HCT116 (cell line): ENCODE measurements around the gene NTSR1. TPM values are rescaled to one million over a fixed set of nuclear protein-coding genes. Genes with fewer than 3 reads are reported as not detected.

ENCODE experiments used
- ATAC-seq: fragments of 200-7000 bp; cut with Tn5 transposase; 2 replicates; pipeline ENCODE4 v1.9.1; 2020; ENCODE audit warnings: mild to moderate bottlenecking, moderate library complexity
- BruUV-seq: library from RNA; stranded (reverse); fragments of 400-500 nt; replicated peaks from 2 replicates; lab custom pipeline; 2021; lab: Mats Ljungman, UMichigan
- CTCF ChIA-PET: fragments of 300-600 bp; sonication (Branson Sonifier 250); formaldehyde crosslinking; loops from one replicate; lab custom pipeline; 2021; ENCODE audit warnings: antibody characterized with exemption; lab: Charles Lee
- POLR2A ChIA-PET: fragments of 300-600, 350-600 bp; sonication (Branson Sonifier 250); formaldehyde crosslinking; loops from one replicate; lab custom pipeline; 2021; ENCODE audit warnings: antibody characterized with exemption; lab: Charles Lee
- RAD21 ChIA-PET, 2 experiments: fragments of 300-600 bp; sonication (Branson Sonifier 250); formaldehyde crosslinking; loops; one replicate each; lab custom pipeline; 2023; ENCODE audit warnings: low total read pairs in 2 of 2; ENCODE audit not compliant: uncharacterized antibody in 2 of 2, unreplicated experiment in 2 of 2, low non-redundant PET in 1 of 2; lab: Charles Lee
- DNase-seq: peaks from one replicate; pipeline ENCODE4 v3.0.0-alpha.2; 2010; ENCODE audit warnings: low read depth, low spot score
- H2AFZ ChIP-seq: fragments of 200-600 bp; shearing (Covaris generic), sonication (generic); 2 replicates; pipeline ENCODE4 v1.6.1; 2017; ENCODE audit warnings: low read depth, mixed run types, mixed read lengths, antibody characterized with exemption, low read length; ENCODE audit not compliant: poor library complexity, severe bottlenecking
- H3K27ac ChIP-seq: 2 replicates; pipeline ENCODE4 v1.5.1; 2012; ENCODE audit warnings: low read depth, low read length
- H3K27me3 ChIP-seq: fragments of 200-600 bp; sonication (generic); 2 replicates; pipeline ENCODE4 v1.6.1; 2016; ENCODE audit warnings: mixed run types, low read length, mixed read lengths; ENCODE audit not compliant: insufficient read depth
- H3K36me3 ChIP-seq, 2 experiments: fragments of 200-500 bp in 1 of 2; fragments of 200-600 bp in 1 of 2; sonication (Bioruptor generic) in 1 of 2; sonication (generic) in 1 of 2; 2 replicates each; pipeline versions ENCODE4 v1.5.1 to v1.6.1; 2014 to 2016; ENCODE audit warnings: low read length in 2 of 2, inconsistent platforms in 1 of 2, mixed read lengths in 1 of 2, mixed run types in 1 of 2; ENCODE audit not compliant: insufficient read depth in 2 of 2, control insufficient read depth in 1 of 2
- H3K4me1 ChIP-seq, 2 experiments: fragments of 200-600 bp in 1 of 2; sonication (generic) in 1 of 2; 2 replicates each; pipeline versions ENCODE4 v1.5.1 to v1.6.1; 2012 to 2017; ENCODE audit warnings: low read length in 2 of 2, inconsistent platforms in 1 of 2, mild to moderate bottlenecking in 1 of 2, mixed read lengths in 1 of 2, mixed run types in 1 of 2, moderate library complexity in 1 of 2; ENCODE audit not compliant: insufficient read depth in 2 of 2, control insufficient read depth in 1 of 2
- H3K4me2 ChIP-seq: fragments of 200-600 bp; sonication (generic); 2 replicates; pipeline ENCODE4 v1.6.1; 2017; ENCODE audit warnings: mixed run types, low read length, mixed read lengths
- H3K4me3 ChIP-seq, 2 experiments: fragments of 200-600 bp in 1 of 2; sonication (generic) in 1 of 2; replicated peaks in 1 of 2; 2 replicates each; pipeline ENCODE4 v1.5.1; 2011 to 2016; ENCODE audit warnings: low read length in 2 of 2, control low read depth in 1 of 2, low read depth in 1 of 2, mild to moderate bottlenecking in 1 of 2, mixed read lengths in 1 of 2, mixed run types in 1 of 2
- H3K79me2 ChIP-seq: fragments of 200-600 bp; sonication (generic); 2 replicates; pipeline ENCODE4 v1.6.1; 2017; ENCODE audit warnings: mild to moderate bottlenecking, mixed run types, low read length, moderate library complexity, mixed read lengths; ENCODE audit not compliant: insufficient read depth
- H3K9ac ChIP-seq: fragments of 200-600 bp; sonication (generic); 2 replicates; pipeline ENCODE4 v1.6.1; 2016; ENCODE audit warnings: low read length, mixed read lengths
- H3K9me2 ChIP-seq: fragments of 200-600 bp; sonication (generic), shearing (Covaris generic); 2 replicates; pipeline ENCODE4 v1.6.1; 2017; ENCODE audit warnings: mixed run types, mild to moderate bottlenecking, moderate library complexity; ENCODE audit not compliant: insufficient read depth
- H3K9me3 ChIP-seq, 2 experiments: fragments of 200-500 bp in 1 of 2; fragments of 200-600 bp in 1 of 2; sonication (Bioruptor generic) in 1 of 2; sonication (generic) in 1 of 2; 2 replicates each; pipeline ENCODE4 v1.6.1; 2014 to 2017; ENCODE audit warnings: low read length in 2 of 2, mixed read lengths in 2 of 2, inconsistent platforms in 1 of 2, low read depth in 1 of 2, mild to moderate bottlenecking in 1 of 2, mixed run types in 1 of 2, moderate library complexity in 1 of 2; ENCODE audit not compliant: control insufficient read depth in 1 of 2, insufficient read depth in 1 of 2
- H4K20me1 ChIP-seq: fragments of 200-600 bp; sonication (generic), shearing (Covaris generic); 2 replicates; pipeline ENCODE4 v1.6.1; 2017; ENCODE audit warnings: mixed run types, mild to moderate bottlenecking, moderate library complexity; ENCODE audit not compliant: insufficient read depth
- CBX3 ChIP-seq: IDR thresholded peaks from 2 replicates; pipeline ENCODE4 v1.6.1; 2012; ENCODE audit warnings: low read depth
- CTCF ChIP-seq, 3 experiments: fragments of 200-600 bp in 1 of 3; sonication (generic) in 1 of 3; IDR thresholded peaks in 2 of 3; conservative IDR thresholded peaks in 1 of 3; 2 replicates each; pipeline ENCODE4 v1.5.1; 2012 to 2017; ENCODE audit warnings: low read depth in 2 of 3, low read length in 2 of 3, antibody characterized with exemption in 1 of 3, borderline replicate concordance in 1 of 3, control low read depth in 1 of 3, mild to moderate bottlenecking in 1 of 3, mixed read lengths in 1 of 3, mixed run types in 1 of 3, moderate library complexity in 1 of 3; ENCODE audit not compliant: insufficient read depth in 1 of 3
- MAX ChIP-seq: IDR thresholded peaks from 2 replicates; pipeline ENCODE4 v1.6.1; 2012
- POLR2A ChIP-seq: IDR thresholded peaks from 2 replicates; pipeline ENCODE4 v1.7.0; 2011; ENCODE audit warnings: borderline replicate concordance; ENCODE audit not compliant: insufficient read depth, insufficient read length; ENCODE audit errors: extremely low read depth
- POLR2AphosphoS5 ChIP-seq: IDR thresholded peaks from 2 replicates; pipeline ENCODE4 v1.6.1; 2011; ENCODE audit warnings: mild to moderate bottlenecking, low read depth, low read length, moderate library complexity
- SIN3A ChIP-seq: IDR thresholded peaks from 2 replicates; pipeline ENCODE4 v1.6.1; 2012; ENCODE audit warnings: low read depth
- SP1 ChIP-seq: IDR thresholded peaks from 2 replicates; pipeline ENCODE4 v1.6.1; 2012; ENCODE audit warnings: low read depth
- TCF7L2 ChIP-seq: IDR thresholded peaks from 2 replicates; pipeline ENCODE4 v1.7.0; 2011; ENCODE audit warnings: borderline replicate concordance, inconsistent platforms; ENCODE audit not compliant: insufficient read depth, insufficient read length; ENCODE audit errors: extremely low read depth
- YY1 ChIP-seq: IDR thresholded peaks from 2 replicates; pipeline ENCODE4 v1.6.1; 2011; ENCODE audit warnings: low read length, low read depth, moderate library complexity, mild to moderate bottlenecking; ENCODE audit not compliant: insufficient replicate concordance; ENCODE audit errors: extremely low read depth
- ZFX ChIP-seq: fragments of 450-650 bp; IDR thresholded peaks from 2 replicates; pipeline ENCODE4 v1.6.1; 2017
- intact Hi-C: fragments of 100-400 bp; cut with micrococcal nuclease; formaldehyde crosslinking; loops from 2 replicates; pipeline ENCODE4 v1.10.0; 2022
- total RNA-seq: library from RNA; stranded (reverse); gene quantifications from one replicate; pipeline ENCODE4 v1.2.1, GENCODE V29; 2021; ENCODE audit not compliant: unreplicated experiment

Gene NTSR1
- total RNA-seq, 1 experiment from 2014 or later = 187 TPM

GRCh38 chr20:62703853-62704228 lies 4.8 kb upstream of the NTSR1 start:
- Histone ChIP-seq H3K27me3 (no peaks in the 10 kb centered on the region), H3K9ac (peak overlapping the region; percentile 91), H2AFZ (no peak overlapping the region), H3K9me2 (no peaks in the 10 kb centered on the region), H3K27ac (peak overlapping the region; percentile 91), H4K20me1 (no peaks in the 10 kb centered on the region), H3K4me1 (peaks cover 52 to 72% of the 10 kb centered on the region in 2 experiments), H3K79me2 (peaks cover 27% of the 10 kb centered on the region; the same call in 1 of the 2 replicates), H3K4me2 (peak overlapping the region; percentile 75), H3K36me3 (no peaks in the 10 kb centered on the region), H3K4me3 (peak overlapping the region; percentile 28 to 36), H3K9me3 (no peaks in the 10 kb centered on the region)
- DNase-seq = no peak
- ATAC-seq = peak; percentile 2
- intact Hi-C loops = loop anchor here (1.0 kb wide), 1 partner anchor 87 kb away; no protein-coding TSS in a partner anchor
- TSS peak; percentile 64 for BruUV-seq
- ChIA-PET POLR2A (interaction anchor here (1.0 to 2.3 kb wide), 5 partner anchors 9 to 36 kb away, joined by 3 to 10 read pairs (median 5); no protein-coding TSS in a partner anchor), CTCF (interaction anchor here (0.9 to 1.3 kb wide), 4 partner anchors 9 to 91 kb away, joined by 3 read pairs; no protein-coding TSS in a partner anchor), RAD21 (interaction anchor here in 1 of 2 experiments (1.3 kb wide), 1 partner anchor 31 kb away, joined by 3 read pairs; no protein-coding TSS in a partner anchor)
- TF ChIP-seq ZFX = 0 out of 2 replicates have a peak, but pooled peaks have one; percentile 31
- TF ChIP-seq SIN3A = no peak
- TF ChIP-seq MAX = no peak

GRCh38 chr20:62704341-62704948 lies 4.2 kb upstream of the NTSR1 start:
- H3K4me2 ChIP-seq = peak overlapping the region; percentile 75
- RAD21 ChIA-PET = interaction anchor here in 1 of 2 experiments (1.3 kb wide), 1 partner anchor 30 kb away, joined by 3 read pairs; no protein-coding TSS in a partner anchor
- no peak for TF ChIP-seq YY1
- TF ChIP-seq MAX = no peak
- no peak for TF ChIP-seq SP1
- no peak for TF ChIP-seq SIN3A
- TF ChIP-seq CTCF (IDR thresholded peaks at IDR 0.05 in 2 of 3, conservative IDR thresholded peaks at IDR 0.05 in 1 of 3; ENCODE audit: borderline replicate concordance in 1 of 3, insufficient read depth in 1 of 3, low read depth in 2 of 3, low read length in 2 of 3) = 0 out of 6 replicates have a peak, but pooled peaks of 1 of the 3 experiments have one; percentile 5
- no peak for TF ChIP-seq CBX3
- TF ChIP-seq POLR2A = no peak
- TF ChIP-seq POLR2AphosphoS5 = peak; percentile 43
- peak; percentile 71 for TF ChIP-seq TCF7L2
- TF ChIP-seq, all 23 proteins: peak for 3
- H3K4me3 ChIP-seq = peak overlapping the region; percentile 28 to 36
- peak; percentile 91 for DNase-seq
- intact Hi-C loops = no loop called here
- peak; percentile 26 for ATAC-seq
- POLR2A ChIA-PET = interaction anchor here (1.0 to 2.3 kb wide), 4 partner anchors 11 to 35 kb away, joined by 4 to 10 read pairs (median 6); no protein-coding TSS in a partner anchor
- no peaks in the 10 kb centered on the region for H3K36me3 ChIP-seq
- no peaks in the 10 kb centered on the region for H3K27me3 ChIP-seq
- CTCF ChIA-PET = interaction anchor here (0.6 to 1.3 kb wide), 3 partner anchors 10 to 19 kb away, joined by 3 read pairs; no protein-coding TSS in a partner anchor
- H3K9me2 ChIP-seq = no peaks in the 10 kb centered on the region
- H3K9me3 ChIP-seq = no peaks in the 10 kb centered on the region
- no peaks in the 10 kb centered on the region for H4K20me1 ChIP-seq
- peaks cover 52 to 72% of the 10 kb centered on the region in 2 experiments for H3K4me1 ChIP-seq
- no TSS peak for BruUV-seq
- H3K9ac ChIP-seq = peak overlapping the region; percentile 91
- H2AFZ ChIP-seq = no peak overlapping the region
- H3K27ac ChIP-seq = peak overlapping the region; percentile 91
- H3K79me2 ChIP-seq = peaks cover 33% of the 10 kb centered on the region
